ENCODE results near the gene ELFN2. TPM values are rescaled to one million over a fixed set of nuclear protein-coding genes. Genes with fewer than 3 reads are reported as not detected.

The ELFN2 gene
- total RNA-seq, 1 donor from 2014 or later, result 0.53 TPM

DNA sequence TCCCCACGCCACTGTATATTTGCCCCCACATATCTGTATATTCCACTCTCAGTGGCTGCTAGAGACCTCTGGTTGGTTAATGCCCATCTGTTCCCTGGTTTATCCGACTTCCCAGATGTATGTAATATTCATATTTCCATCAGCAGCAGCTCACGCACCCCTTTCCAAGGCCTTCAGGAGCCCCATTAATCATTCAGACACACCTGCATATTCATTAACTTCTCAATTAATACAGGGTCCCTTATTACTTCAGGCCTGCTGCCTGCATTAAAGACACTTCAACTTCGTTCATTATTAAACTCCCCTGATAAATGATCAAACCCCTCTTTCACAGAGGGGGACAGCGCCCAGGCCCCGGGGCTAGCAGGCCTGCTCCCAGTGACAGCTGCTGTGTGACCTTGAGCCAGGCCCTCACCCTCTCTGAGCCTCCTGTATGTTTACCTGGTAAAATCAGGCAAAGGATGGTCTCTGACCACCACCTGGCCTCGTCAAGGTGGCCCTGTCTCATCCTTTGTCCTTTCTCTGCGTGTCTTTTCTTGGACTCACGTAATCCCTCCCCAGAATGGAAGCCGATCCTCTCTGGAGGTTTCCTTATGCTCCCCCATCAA, 34.5 kb downstream of the ELFN2 start:
- H3K27ac Mint-ChIP-seq, result no peak overlapping the region
- H3K4me3 Mint-ChIP-seq, result no peak overlapping the region
- TF ChIP-seq, protein P1, sequence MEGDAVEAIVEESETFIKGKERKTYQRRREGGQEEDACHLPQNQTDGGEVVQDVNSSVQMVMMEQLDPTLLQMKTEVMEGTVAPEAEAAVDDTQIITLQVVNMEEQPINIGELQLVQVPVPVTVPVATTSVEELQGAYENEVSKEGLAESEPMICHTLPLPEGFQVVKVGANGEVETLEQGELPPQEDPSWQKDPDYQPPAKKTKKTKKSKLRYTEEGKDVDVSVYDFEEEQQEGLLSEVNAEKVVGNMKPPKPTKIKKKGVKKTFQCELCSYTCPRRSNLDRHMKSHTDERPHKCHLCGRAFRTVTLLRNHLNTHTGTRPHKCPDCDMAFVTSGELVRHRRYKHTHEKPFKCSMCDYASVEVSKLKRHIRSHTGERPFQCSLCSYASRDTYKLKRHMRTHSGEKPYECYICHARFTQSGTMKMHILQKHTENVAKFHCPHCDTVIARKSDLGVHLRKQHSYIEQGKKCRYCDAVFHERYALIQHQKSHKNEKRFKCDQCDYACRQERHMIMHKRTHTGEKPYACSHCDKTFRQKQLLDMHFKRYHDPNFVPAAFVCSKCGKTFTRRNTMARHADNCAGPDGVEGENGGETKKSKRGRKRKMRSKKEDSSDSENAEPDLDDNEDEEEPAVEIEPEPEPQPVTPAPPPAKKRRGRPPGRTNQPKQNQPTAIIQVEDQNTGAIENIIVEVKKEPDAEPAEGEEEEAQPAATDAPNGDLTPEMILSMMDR (conservative IDR thresholded peaks at IDR 0.05), result no peak
- no peaks in the 10 kb centered on the region for H3K9me3 Mint-ChIP-seq
- H3K27me3 Mint-ChIP-seq, result peaks cover 4% of the 10 kb centered on the region
- H3K4me1 Mint-ChIP-seq (ENCODE audit: unreplicated experiment), result peaks cover 3% of the 10 kb centered on the region
- no peak for DNase-seq (ENCODE audit: extremely low spot score, unreplicated experiment)
- H3K36me3 Mint-ChIP-seq, result no peaks in the 10 kb centered on the region

DNA sequence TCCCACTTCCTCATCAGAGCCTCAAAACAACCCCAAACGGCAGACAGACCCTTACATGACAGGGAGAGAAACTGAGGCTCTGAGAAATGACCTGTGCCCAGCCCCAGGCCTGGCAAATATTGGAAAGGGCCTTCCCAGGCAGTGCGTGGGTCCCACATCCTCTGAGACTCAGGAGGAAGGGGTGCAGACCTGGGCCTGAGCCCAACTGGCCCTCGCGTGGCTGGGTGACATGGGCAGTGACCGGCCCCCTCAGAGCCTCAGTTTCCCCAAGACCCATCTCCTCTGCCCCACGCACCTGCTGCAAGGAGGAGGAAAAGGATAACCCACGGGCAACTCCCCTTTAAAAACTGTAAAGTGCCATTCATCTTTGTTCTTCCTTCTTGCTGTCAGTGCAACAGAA, 35.6 kb downstream of the ELFN2 start:
- Mint-ChIP-seq H3K4me1 (ENCODE audit: unreplicated experiment) (peaks cover 11% of the 10 kb centered on the region), H3K36me3 (no peaks in the 10 kb centered on the region), H3K9me3 (no peaks in the 10 kb centered on the region), H3K4me3 (no peak overlapping the region), H3K27ac (no peak overlapping the region), H3K27me3 (peaks cover 8% of the 10 kb centered on the region)
- TF ChIP-seq, protein P1 (conservative IDR thresholded peaks at IDR 0.05), result no peak
- no peak for DNase-seq (ENCODE audit: extremely low spot score, unreplicated experiment)

DNA sequence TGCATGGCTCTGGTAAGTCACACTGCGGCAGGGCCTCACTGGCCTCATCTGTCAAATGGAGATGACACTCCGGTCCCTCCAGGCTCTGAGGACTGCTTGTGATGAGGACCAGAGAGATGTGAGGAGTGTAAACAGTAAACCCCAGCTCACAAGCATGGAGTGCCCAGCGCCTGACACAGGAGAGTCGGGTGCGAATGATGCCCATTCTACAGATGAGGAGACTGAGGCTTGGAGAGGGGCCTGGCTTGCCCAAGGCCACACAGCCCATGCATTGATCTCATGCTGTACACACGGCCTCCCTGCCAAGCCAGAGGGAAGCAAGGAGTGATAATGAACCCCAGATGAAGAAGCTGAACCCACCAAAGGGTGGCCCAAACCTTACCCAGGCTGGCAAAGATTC, 37.2 kb downstream of the ELFN2 start:
- H3K27me3 Mint-ChIP-seq, result peaks cover 8% of the 10 kb centered on the region
- no peaks in the 10 kb centered on the region for H3K9me3 Mint-ChIP-seq
- peaks cover 11% of the 10 kb centered on the region for H3K4me1 Mint-ChIP-seq (ENCODE audit: unreplicated experiment)
- H3K4me3 Mint-ChIP-seq, result no peak overlapping the region
- no peak for DNase-seq (ENCODE audit: extremely low spot score, unreplicated experiment)
- H3K27ac Mint-ChIP-seq, result no peak overlapping the region
- TF ChIP-seq, protein P1 (conservative IDR thresholded peaks at IDR 0.05), result no peak
- H3K36me3 Mint-ChIP-seq, result no peaks in the 10 kb centered on the region

DNA sequence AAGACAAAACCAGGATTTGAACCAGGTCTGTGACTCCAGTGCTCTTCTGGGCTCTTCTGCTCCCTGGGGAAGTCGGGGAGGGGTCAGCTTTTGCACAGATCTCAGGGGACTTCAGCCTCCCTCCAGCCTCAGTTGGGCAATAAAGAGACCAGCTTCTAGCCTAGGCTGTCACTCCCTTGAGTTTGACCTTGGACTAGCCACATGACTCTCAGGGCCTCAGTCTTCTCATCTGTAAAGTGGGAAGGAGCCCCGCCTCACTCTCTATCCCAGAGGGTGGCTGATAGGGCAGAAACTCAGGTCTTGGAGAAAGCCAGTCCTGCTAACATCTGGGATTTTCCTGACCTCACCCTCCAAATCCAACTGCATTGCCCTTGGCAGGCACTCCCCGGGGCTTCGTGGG, 38.7 kb downstream of the ELFN2 start:
- Mint-ChIP-seq H3K27me3 (peaks cover 8% of the 10 kb centered on the region), H3K36me3 (no peaks in the 10 kb centered on the region), H3K4me3 (no peak overlapping the region), H3K9me3 (no peaks in the 10 kb centered on the region), H3K4me1 (ENCODE audit: unreplicated experiment) (peaks cover 11% of the 10 kb centered on the region), H3K27ac (no peak overlapping the region)
- TF ChIP-seq, protein P1 (conservative IDR thresholded peaks at IDR 0.05), result no peak
- DNase-seq (ENCODE audit: extremely low spot score, unreplicated experiment), result no peak

DNA sequence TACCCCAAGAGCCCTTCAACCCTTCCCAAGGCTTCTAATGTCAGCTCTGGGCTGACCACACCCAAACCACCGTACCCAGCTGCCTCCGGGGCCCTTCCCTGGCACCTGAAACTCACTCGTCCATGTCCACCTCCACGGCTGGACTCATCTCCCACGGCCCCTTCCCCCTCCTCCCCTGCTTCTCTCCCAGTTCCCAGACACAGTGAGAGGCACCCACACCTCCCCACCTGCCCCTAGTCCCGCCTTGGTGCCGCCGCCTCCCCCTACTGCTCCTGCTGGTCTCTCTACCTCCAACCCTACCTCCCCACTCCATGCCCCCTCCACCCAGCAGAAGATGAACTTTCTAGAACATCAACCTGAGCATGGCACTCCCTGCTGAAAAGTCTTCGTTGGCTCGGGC, 39.5 kb downstream of the ELFN2 start:
- no peak overlapping the region for H3K27ac Mint-ChIP-seq
- H3K36me3 Mint-ChIP-seq, result no peaks in the 10 kb centered on the region
- H3K27me3 Mint-ChIP-seq, result peaks cover 13% of the 10 kb centered on the region
- no peak for DNase-seq (ENCODE audit: extremely low spot score, unreplicated experiment)
- H3K9me3 Mint-ChIP-seq, result no peaks in the 10 kb centered on the region
- TF ChIP-seq, protein P1 (conservative IDR thresholded peaks at IDR 0.05), result no peak
- H3K4me3 Mint-ChIP-seq, result no peak overlapping the region
- peaks cover 11% of the 10 kb centered on the region for H3K4me1 Mint-ChIP-seq (ENCODE audit: unreplicated experiment)

DNA sequence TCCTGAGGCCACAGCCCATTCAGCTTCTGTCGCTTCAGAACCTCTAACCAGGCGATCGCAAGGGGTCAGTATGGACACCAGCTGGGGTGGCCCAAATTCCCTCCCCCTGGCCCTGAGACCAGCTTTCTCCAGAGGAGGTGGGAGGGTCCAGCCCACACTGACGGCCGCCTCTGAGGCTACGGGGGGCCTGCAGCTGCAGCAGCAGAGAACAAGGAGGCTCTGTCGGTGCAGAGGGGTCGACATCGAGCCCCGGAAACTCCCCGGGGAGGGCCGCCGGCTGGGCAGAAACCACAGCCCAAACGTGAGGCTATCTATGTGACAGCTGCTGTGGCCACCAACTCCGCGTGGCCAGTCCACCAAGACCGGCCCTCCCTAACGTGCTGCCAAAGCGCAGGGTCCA, 40.8 kb downstream of the ELFN2 start:
- TF ChIP-seq, protein P1 (conservative IDR thresholded peaks at IDR 0.05), result no peak
- H3K36me3 Mint-ChIP-seq, result no peaks in the 10 kb centered on the region
- peaks cover 17% of the 10 kb centered on the region for H3K27me3 Mint-ChIP-seq
- H3K9me3 Mint-ChIP-seq, result no peaks in the 10 kb centered on the region
- H3K27ac Mint-ChIP-seq, result no peak overlapping the region
- no peak for DNase-seq (ENCODE audit: extremely low spot score, unreplicated experiment)
- peaks cover 11% of the 10 kb centered on the region for H3K4me1 Mint-ChIP-seq (ENCODE audit: unreplicated experiment)
- H3K4me3 Mint-ChIP-seq, result no peak overlapping the region

Measured in type B pancreatic cell (in vitro differentiated cells).